HS-27A (cell line): ENCODE data around the gene REM1.
A peak's percentile ranks its signal among the peaks of the same experiment; 100 is the strongest.
"Not testable (repeated sequence)": the region's sequence is repeated elsewhere in the genome, so short reads cannot be mapped to it uniquely, and the experiment has no call there.

ENCODE experiments used
- DNase-seq: peaks from one replicate; pipeline ENCODE4 v3.0.0-alpha.2; 2012; ENCODE audit warnings: low read depth, missing footprints

The REM1 gene

GRCh38 chr20:31484001-31484400 is 8.9 kb downstream of the REM1 start:
- DNase-seq = no peak

- DNase-seq = no peak
Measured at GRCh38 chr20:31485450-31486339, 10.6 kb downstream of the REM1 start.

DNA sequence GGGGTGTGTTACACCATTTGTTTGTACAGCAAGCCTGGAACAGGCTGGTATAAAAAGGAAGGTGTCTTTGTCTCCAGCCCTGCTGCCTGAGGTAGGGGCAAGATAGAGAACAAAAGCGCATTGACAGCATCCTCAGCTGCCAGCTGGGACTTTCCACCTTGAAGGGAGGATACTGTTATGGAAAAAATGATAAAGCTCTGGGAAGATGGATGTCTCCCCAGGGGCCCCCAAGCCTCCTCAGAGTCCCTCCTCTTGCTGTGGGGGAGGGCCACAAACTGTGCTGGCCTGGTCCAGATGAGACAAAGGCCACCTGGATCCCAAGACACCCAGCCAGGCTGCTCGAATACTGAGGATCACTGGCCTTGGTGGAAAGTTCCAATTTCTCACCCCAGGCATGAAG is 13.0 kb downstream of the REM1 start:
- DNase-seq = no peak

DNA sequence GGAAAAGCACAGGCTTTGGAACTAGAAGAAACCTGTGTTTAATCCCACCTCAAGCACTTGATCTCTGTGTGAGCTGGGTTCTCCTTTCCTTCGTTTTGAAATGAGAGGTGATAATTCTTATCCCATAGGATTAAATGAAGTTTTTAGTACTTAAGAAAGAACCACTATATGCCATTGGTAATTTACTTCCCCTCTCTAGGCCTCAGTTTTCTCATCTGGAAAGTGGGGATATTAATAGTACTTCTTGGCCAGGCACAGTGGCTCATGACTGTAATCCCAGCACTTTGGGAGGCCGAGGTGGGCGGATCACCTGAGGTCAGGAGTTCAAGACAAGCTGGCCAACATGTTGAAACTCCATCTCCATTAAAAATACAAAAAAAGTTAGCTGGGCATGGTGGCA is 14.1 kb downstream of the REM1 start:
- no peak for DNase-seq

- no peak for DNase-seq
Measured at GRCh38 chr20:31490752-31491151, 15.7 kb downstream of the REM1 start.

DNA sequence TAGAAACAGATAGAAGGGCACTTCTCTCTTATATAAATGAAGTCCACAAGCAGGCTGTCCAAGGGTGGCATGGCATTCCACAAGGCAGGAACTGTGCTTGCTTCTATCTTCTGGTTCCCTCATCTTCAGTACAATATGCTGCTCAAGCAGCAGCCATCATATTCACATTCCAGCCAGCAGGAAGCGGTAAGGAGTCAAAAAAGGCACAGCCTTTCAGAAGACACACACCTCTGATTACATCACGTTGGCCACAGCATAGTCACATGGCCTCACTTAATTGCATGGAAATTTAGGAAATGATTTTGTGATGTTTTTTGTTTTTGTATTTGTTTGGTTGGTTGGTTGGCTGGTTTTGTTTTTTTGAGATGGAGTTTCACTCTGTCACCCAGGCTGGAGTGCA is 19.0 kb downstream of the REM1 start:
- DNase-seq = no peak

DNA sequence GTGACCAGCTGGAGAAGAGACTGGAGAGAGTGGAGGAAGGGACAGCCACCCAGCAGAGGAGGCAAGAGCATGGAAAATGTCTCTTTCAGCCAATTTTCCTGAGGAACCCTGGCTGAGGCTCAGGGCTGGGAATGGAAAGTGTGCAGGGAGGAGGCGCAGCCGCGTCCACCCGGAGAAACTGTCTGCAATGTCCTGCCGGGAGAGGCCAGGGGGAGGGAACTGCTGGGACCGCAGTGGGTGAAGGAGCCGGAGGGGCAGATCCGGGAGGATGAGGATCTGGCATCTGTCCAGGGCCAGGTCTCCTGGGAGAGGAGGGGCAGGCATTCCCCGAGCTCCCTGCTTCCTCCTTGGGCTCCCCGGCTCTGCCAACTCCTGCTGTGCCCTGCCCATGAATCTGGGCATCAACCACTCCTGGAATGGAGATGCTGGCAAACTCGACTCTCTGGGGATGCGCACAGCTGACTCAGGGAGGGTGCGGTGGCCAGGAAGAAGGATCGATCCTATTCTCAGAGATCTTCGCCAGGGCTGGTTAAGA is 21.7 kb downstream of the REM1 start:
- no peak for DNase-seq

- DNase-seq = no peak
Measured at GRCh38 chr20:31497838-31498540, 22.9 kb downstream of the REM1 start.

DNA sequence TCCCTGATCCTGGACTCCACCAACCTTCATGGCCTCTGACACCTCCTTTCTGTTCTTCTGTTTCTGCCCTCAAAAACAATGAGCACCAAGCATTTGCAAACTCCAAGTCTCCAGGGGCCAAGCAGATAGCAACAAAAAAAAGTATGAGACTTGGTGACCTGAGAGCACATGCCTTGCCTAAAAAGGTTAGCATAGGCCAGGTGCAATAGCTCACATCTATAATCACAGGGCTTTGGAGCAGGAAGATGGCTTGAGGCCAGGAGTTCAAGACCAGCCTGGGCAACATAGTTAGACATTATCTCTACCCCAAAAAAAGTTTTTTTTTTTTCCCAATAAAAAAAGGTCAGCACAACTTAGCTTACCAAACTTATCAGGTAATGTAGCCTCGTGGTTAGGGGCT is 25.4 kb downstream of the REM1 start:
- no peak for DNase-seq

GRCh38 chr20:31502884-31503673 is 28.0 kb downstream of the REM1 start:
- peak; percentile 49 for DNase-seq

DNA sequence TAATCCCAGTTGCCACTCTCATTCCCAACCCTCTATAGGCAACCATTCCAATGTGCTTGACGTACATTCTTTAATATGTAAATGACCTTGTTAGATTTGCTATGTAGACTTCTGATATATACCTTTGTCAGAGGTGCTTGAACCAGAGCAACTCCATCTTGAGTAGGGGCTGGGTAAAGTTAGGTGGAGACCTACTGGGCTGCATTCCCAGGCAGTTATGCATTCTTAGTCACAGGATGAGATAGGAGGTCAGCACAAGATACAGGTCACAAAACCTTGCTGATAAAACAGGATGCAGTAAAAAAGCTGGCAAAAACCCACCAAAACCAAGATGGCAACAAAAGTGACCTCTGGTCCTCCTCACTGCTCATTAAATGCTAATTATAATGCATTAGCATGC is 30.8 kb downstream of the REM1 start:
- DNase-seq = no peak

GRCh38 chr20:31508517-31509244 is 33.6 kb downstream of the REM1 start:
- no peak for DNase-seq

GRCh38 chr20:31514154-31515071 is 39.3 kb downstream of the REM1 start, which contains the start of gene HM13:
Gene HM13 (plus strand): TSS chr20:31514442. CDS start chr20:31514552, 110 bp downstream.
- DNase-seq = peak; percentile 80

DNA sequence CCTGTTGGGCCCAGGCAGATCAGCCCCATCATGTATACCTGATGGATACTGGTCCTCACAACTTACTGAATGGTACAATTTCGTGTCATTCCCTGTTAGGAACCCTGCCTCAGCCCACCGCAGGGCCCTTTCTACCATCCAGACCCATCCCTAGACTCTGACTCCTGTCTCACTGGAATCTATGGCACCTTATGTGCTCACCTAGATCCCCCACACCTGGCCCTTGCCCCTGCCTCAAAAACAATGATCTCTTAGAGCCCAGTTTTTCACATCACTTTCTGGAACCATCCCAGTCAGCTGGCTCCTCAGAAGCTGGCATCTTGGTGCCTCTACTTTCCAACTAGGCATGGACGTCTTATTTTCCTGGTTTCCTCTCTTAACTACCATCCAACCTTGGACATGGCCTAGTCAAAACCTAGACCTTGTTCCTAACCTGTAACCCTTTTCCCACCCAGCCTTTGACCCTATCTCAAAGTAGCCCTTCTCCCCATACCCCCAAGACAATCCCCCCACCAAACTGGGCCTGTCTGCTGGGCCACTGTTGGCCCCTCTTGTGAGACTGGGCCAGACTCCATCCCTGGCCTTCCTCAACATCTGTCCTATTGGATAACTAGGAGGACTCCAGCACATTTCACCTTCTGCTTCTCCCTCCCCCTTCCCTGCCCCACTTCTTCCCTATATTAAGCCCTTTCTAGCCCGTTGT is 40.1 kb downstream of the REM1 start:
- no peak for DNase-seq

DNA sequence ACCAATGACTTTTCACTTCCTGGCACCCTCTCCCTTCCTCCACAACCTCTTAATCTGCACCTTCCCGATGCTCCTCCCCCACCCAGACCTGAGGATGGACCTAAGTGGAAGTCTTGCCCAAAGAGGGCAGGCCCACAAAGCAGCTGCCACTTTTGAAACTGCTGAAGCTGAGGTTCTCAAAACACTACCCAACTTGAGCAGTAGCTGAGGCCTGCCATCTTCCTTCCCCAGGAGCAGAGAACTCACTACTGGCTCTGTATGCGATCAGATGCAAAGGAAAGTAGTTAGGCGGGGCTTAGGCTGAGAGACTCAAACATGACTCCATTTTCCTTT is 40.7 kb downstream of the REM1 start:
- DNase-seq = no peak

- DNase-seq = no peak
Measured at GRCh38 chr20:31516166-31516565, 41.1 kb downstream of the REM1 start.

DNA sequence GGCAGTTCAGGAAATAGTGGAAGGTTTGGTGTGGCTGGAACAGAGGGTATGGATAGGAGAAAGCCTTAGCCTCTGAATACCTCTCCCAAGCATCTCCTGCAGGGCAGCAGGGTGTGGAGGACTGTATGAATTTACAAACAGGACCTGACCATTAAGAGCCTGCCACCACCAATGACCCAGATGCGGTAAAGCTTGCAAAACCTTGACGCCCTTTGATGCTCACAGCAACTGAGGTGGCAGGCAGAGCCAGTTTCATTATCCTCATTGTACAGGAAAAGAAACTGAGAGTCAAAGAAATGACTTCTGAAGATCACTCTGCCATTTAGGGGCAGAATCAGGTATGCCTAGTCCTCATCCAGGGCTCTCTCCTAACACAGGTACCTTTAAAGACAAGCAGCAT is 41.6 kb downstream of the REM1 start:
- no peak for DNase-seq

DNA sequence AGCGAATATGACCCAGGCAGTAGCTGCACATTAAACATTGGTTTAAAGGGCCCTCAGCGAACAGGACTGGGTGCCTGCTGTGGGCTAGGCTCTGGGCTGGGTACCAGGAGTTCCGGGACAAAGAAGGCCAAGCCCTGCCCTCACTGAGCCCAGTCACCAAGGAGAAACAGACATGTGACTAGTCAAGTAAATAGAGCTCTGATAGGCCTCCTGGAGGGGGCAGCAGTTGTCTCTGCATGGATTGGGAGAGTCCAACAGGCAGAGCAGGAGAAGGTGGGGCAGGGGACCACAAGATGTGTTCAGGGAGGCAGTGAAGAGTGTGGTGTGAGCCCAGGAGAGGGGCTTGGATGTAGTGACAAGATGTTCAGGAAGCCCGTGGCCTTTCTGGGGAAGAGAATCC is 42.3 kb downstream of the REM1 start:
- DNase-seq = no peak

GRCh38 chr20:31521267-31521666 is 46.2 kb downstream of the REM1 start:
- not testable (repeated sequence) for DNase-seq

DNA sequence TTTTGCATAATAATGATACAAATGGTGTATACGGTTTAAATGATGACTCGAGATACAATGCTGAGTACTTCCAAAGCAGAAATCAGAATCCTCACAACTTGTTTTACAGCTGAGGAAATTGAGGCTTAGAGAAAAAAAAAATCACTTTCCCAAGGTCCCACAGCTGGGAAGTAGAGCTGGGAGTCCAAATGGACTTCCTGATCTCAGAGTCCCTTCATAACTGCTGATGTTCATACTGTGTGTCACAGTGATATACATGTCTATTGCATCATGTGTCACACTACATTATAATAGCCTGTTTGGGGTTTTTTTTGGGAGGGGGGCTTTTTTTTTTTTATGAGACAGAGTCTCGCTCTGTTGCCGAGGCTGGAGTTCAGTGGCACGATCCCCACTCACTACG is 47.6 kb downstream of the REM1 start:
- no peak for DNase-seq
